Hippocampal formation (tissue), 2 donors: ENCODE measurements around the gene CENPP.
A peak's percentile ranks its signal among the peaks of the same experiment; 100 is the strongest.
"Not testable (repeated sequence)": the region's sequence is repeated elsewhere in the genome, so short reads cannot be mapped to it uniquely, and the experiment has no call there.

ENCODE experiments used
- DNase-seq, 2 donors: peaks; one replicate each; lab custom pipeline; 2025; lab: John Stamatoyannopoulos, UW

CENPP gene

GRCh38 chr9:92380603-92381002 is 54.9 kb downstream of the CENPP start:
- no peak for DNase-seq

- DNase-seq, result no peak
Measured at GRCh38 chr9:92381775-92382174, 56.0 kb downstream of the CENPP start.

- DNase-seq, result no peak
Measured at GRCh38 chr9:92384375-92384774, 58.6 kb downstream of the CENPP start.

GRCh38 chr9:92385001-92385400 is 59.2 kb downstream of the CENPP start:
- DNase-seq, result no peak

- no peak for DNase-seq
Measured at GRCh38 chr9:92385477-92385876, 59.7 kb downstream of the CENPP start.

- DNase-seq, result no peak
Measured at GRCh38 chr9:92385953-92386352, 60.2 kb downstream of the CENPP start.

GRCh38 chr9:92392690-92393089 is 66.9 kb downstream of the CENPP start:
- no peak for DNase-seq

GRCh38 chr9:92393686-92394085 is 67.9 kb downstream of the CENPP start:
- DNase-seq, result no peak

GRCh38 chr9:92395617-92396016 is 69.9 kb downstream of the CENPP start:
- no peak for DNase-seq

GRCh38 chr9:92397853-92398252 is 72.1 kb downstream of the CENPP start:
- no peak for DNase-seq

GRCh38 chr9:92402360-92402759 is 76.6 kb downstream of the CENPP start:
- DNase-seq, result no peak

- no peak for DNase-seq
Measured at GRCh38 chr9:92402826-92403745, 77.3 kb downstream of the CENPP start.

GRCh38 chr9:92404042-92404836 is 78.5 kb downstream of the CENPP start, which contains the start of gene OGN:
TSS of gene OGN (minus strand) at chr9:92404578. CDS start at chr9:92403407, 1,171 bp downstream.
- no peak for DNase-seq

- no peak for DNase-seq
Measured at GRCh38 chr9:92405818-92406217, 80.1 kb downstream of the CENPP start.

GRCh38 chr9:92406477-92406876 is 80.7 kb downstream of the CENPP start:
- peak; percentile 24 to 44 for DNase-seq

- DNase-seq, result no peak
Measured at GRCh38 chr9:92407818-92408217, 82.1 kb downstream of the CENPP start.

GRCh38 chr9:92408747-92409478 is 83.2 kb downstream of the CENPP start:
- no peak for DNase-seq

- DNase-seq, result not testable (repeated sequence)
Measured at GRCh38 chr9:92411157-92411556, 85.4 kb downstream of the CENPP start.

- DNase-seq, result no peak
Measured at GRCh38 chr9:92414566-92414965, 88.8 kb downstream of the CENPP start.

- no peak for DNase-seq
Measured at GRCh38 chr9:92422611-92423338, 97.0 kb downstream of the CENPP start.

- no peak for DNase-seq
Measured at GRCh38 chr9:92423612-92424011, 97.9 kb downstream of the CENPP start.
